GM21381 (cell line): ENCODE results near the gene SETD5.
A peak's percentile ranks its signal among the peaks of the same experiment; 100 is the strongest.

Source experiments
- ATAC-seq: cut with Tn5 transposase; IDR thresholded peaks from one replicate; pipeline ENCODE4 v1.9.1; 2021; ENCODE audit warnings: mild to moderate bottlenecking, moderate library complexity; ENCODE audit not compliant: unreplicated experiment

The SETD5 gene

DNA sequence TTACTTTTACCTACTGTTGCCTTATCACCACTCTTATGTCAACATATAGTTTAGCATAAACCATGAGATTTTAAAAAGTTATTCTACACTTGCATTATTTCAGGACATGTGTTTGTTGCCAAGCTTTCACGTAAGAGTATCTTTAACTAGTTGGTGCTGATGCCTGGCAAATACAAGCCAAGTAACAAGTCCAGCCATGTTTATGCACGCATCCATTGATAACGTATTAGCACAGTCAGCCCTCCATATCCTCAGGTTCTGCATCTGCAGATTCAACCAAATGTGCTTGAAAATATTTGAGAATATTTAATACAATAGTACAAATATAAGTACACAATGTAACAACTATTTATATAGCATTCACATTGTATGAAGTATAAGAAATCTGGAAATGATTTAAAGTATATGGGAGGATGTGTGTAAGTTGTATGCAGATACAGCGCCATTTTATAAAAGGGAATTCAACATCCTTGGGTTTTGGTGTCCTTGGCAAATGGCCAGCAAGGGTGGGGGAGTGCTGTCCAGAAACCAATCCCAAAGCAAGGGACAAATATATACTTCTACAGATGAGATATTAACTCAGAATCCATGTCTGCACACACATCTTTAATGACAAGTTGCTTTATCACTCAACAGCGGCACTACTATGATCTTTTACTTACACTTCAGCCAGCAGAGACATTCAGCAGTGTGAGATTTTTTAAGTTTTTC, 8.7 kb upstream of the SETD5 start:
- ATAC-seq, result no peak

DNA sequence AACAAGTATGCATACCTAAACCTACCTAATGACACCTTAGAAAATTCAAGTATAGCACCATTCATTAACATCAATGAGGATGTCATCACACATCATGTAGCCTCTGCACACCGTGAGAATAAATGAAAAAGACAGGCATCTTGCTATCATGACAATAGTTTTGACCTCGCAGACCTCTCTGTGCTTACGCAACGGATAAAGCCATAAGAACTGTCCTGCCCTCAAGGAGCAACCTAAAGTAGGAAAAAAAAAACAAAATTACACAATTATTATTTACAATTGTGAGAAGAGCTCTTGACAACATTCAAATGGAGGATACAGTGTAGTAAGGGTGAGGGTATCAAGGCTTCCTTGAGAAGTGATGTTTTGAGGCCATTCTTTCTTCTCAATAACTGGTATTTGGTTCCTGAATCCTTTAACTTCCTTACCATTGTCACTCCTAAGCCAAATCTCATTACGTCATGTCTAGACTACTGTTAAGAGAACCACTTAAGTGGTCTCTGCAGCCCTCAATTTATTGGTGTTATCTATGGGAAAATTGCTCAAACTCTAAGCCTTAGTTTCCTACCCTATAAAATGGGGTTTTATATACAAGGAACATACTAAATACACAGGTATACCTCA, 7.0 kb upstream of the SETD5 start:
- no peak for ATAC-seq

DNA sequence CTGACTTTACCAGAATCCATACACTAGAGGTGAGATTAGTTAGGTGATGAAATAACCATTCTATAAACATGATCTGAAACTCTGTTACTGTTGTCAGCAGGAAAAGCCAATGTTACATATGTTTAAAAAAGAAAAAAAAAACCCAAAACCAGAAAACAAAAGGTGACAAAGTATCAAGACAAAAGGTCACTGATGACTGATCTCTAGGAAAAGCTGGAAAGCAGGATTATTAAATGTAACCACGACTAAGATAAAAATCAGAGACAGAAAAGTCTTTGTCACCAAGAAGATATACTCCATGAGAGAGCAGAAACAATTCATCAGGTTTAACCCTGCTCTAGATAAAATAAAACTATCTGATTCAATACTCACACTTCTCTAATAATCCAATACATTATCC, 5.4 kb upstream of the SETD5 start:
- ATAC-seq, result no peak

GRCh38 chr3:9395570-9396300, 1.7 kb upstream of the SETD5 start:
- ATAC-seq, result no peak

DNA sequence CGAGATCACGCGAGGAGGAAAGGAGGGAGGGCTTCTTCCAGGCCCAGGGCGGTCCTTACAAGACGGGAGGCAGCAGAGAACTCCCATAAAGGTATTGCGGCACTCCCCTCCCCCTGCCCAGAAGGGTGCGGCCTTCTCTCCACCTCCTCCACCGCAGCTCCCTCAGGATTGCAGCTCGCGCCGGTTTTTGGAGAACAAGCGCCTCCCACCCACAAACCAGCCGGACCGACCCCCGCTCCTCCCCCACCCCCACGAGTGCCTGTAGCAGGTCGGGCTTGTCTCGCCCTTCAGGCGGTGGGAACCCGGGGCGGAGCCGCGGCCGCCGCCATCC, 1.1 kb upstream of the SETD5 start:
- peak; percentile 30 for ATAC-seq

DNA sequence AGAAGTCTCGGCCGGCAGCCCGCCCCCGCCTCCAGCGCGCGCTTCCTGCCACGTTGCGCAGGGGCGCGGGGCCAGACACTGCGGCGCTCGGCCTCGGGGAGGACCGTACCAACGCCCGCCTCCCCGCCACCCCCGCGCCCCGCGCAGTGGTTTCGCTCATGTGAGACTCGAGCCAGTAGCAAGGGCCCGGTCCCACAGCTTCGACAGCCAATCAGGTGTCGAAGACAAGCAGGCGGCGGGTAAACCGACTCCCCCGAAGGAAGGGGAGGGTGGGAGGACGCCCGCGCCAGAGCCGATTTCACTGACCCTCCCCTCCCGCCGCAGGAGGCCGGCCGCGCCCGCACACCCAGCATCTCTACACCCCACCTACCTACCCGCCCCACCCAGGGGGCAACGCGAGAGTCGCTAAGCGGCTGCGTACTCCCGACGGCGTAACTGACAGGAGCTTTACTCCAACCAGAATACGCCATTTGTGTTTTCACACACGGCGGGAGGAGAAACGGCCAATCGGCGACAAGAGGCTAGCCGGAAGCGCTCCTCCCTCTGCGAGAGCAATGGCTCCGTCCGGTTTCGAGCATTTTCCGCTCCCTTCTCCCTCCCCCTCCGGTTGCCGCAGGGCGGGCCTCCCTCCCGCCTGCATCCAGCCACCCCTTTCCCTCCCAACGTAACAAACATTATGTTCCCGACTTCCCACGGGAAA, 633 bp upstream of the SETD5 start:
- peak; percentile 65 for ATAC-seq

GRCh38 chr3:9397906-9398699, 688 bp downstream of the SETD5 start:
- no peak for ATAC-seq

- no peak for ATAC-seq
Observed at GRCh38 chr3:9398700-9399336, 1.4 kb downstream of the SETD5 start.

DNA sequence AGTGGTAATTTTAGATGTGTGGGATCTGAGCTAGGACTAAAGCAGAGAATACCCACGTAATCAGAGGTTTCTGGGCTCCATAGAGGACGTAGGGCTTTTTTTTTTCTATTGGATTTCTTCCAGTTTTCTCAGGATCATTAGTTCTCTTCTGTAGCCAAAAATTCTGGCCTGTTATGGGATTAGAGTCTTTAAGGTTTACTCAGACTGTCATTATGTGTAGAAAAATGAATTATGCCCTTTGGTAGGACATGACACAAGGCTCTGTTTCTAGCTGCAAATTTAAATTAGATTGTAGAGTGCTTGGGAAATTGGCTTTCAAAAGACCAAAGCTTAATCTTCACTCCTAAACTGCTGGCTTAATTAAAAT, 1.9 kb downstream of the SETD5 start:
- no peak for ATAC-seq

DNA sequence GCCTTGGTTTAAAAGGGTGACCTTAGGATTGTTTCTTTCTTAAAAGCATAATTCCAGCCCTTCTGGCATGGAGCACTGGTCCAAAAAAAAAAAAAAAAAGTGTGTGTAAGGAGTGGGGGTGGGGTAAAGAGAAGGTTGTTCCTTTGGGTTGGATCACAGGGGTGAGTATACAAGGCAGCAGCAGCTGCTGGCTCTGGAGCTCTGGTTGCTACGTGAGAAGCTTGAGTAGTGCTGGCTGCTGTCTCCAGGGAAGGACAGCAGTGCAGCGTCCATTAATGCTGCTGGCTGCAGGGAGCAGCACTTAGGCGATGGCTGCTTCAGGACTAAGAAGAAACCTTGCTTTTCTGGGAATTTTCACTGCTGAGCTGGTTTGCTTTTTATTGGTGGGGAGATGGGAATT, 2.3 kb downstream of the SETD5 start:
- no peak for ATAC-seq

- no peak for ATAC-seq
Observed at GRCh38 chr3:9400616-9401015, 3.2 kb downstream of the SETD5 start.

GRCh38 chr3:9401986-9402385, 4.6 kb downstream of the SETD5 start:
- ATAC-seq, result no peak

GRCh38 chr3:9402410-9403228, 5.2 kb downstream of the SETD5 start:
- no peak for ATAC-seq

DNA sequence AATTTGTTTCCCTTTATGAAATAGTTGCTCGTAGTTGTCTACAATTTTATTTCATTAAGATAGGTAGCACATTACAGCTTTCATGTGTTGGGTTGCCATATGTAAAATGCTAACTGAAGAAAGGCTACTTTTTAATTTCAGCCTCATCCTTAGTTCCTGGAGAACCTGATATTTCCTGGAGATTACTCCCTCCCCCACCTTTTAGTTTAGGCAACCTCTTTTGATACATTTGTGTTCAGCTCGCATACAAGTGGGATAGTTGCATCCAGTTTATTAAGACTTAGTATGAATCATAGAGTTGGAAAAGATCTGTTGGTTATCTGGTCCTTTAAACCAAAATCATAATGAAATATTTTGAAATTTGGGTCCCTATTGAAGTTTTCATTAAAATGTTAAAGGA, 6.0 kb downstream of the SETD5 start:
- ATAC-seq, result no peak

DNA sequence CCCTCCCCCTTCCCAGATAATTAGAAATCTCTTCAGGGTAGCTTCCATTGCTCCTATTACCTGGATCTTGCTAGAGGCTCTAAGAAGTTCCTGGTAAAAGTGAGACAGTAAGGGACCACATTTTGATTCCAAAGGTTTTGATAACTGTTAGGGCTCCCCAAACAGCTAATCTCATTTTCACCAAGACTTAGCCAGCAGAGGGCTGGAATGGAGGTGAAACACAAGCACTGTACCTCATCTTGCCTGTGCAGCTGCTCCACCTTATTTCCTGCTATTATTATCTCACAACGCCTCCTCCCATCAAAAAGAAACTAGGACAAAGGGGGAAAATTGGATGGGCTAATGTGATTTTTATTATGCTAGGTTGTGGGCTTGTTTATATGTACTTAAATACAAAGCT, 7.3 kb downstream of the SETD5 start:
- ATAC-seq, result no peak

DNA sequence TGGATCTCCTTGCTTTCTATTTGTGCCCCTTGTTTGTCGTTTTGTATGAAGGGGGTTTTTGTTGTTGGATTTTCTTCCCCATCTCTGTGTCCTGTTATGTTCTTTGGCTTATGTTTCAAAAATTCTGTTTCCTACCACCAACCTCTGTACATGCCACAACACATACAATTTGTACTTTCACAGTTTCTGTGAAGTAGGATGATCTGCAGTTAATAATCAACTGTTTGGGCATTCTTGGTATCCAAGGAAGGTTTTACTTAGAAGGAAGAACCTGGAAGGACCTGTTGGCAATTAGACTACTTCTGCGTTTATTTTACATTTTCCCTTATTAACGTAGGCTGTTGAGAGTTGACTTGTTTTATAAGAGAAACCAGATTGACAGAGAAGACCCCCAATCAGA, 8.3 kb downstream of the SETD5 start:
- ATAC-seq, result no peak

- no peak for ATAC-seq
Observed at GRCh38 chr3:9406856-9407626, 9.6 kb downstream of the SETD5 start.

- ATAC-seq, result no peak
Observed at GRCh38 chr3:9408061-9408460, 10.6 kb downstream of the SETD5 start.

DNA sequence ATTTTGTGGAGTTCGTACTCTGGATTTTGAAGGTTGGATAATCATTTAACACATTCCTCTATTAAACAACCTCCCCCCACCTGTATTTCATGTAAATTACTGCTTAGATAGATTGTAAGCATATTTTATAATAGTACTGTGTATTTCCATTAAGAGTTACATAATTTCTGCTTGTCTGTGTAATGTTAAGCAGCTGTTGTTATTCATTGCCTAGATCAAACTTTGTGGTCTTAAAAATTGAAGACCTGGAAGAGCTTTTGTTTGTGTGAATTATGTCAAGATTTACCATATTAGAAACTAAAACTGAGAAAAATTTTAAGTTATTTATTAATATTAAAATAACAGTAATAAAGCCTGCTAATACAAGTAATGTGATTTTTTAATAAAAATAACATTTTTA, 11.1 kb downstream of the SETD5 start:
- ATAC-seq, result no peak
